GM21390 (cell line): ENCODE measurements around the gene CATSPER1.

ENCODE experiments used
- ATAC-seq: cut with Tn5 transposase; IDR thresholded peaks from one replicate; pipeline ENCODE4 v1.9.1; 2021; ENCODE audit not compliant: unreplicated experiment

The CATSPER1 gene

DNA sequence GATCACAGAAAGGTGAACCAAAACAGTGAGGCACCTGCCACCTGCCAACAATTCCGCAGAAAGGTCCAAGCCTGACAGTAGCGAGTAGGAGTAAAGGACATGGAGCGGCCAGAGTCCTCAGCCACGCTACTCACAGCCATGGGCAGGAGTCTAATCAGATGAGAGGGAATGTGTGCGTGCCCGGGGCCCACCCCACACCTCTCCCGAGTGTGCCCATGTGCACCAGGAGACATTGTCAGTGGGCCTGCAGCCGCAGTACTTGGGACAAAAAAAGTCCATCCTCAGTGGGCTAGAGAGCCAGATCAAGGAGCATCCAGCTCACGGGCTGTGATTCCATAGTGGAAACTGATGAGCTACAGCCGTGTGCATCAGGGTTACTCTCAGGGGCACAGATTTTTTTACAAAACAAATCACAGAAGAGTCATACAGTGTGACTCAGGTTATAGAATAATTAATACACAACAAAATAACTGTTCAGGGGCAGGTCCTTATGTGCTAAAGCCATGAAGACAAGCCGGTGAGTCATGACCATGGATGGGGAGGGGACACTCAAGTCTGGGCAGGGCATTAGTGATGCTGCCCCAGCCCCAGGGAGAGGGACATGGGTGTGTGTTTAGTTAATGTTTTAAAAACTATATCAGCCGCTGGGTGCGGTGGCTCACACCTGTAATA lies 52.7 kb downstream of the CATSPER1 start:
- no peak for ATAC-seq

- no peak for ATAC-seq
Measured at GRCh38 chr11:65972116-65972515, 54.2 kb downstream of the CATSPER1 start.

DNA sequence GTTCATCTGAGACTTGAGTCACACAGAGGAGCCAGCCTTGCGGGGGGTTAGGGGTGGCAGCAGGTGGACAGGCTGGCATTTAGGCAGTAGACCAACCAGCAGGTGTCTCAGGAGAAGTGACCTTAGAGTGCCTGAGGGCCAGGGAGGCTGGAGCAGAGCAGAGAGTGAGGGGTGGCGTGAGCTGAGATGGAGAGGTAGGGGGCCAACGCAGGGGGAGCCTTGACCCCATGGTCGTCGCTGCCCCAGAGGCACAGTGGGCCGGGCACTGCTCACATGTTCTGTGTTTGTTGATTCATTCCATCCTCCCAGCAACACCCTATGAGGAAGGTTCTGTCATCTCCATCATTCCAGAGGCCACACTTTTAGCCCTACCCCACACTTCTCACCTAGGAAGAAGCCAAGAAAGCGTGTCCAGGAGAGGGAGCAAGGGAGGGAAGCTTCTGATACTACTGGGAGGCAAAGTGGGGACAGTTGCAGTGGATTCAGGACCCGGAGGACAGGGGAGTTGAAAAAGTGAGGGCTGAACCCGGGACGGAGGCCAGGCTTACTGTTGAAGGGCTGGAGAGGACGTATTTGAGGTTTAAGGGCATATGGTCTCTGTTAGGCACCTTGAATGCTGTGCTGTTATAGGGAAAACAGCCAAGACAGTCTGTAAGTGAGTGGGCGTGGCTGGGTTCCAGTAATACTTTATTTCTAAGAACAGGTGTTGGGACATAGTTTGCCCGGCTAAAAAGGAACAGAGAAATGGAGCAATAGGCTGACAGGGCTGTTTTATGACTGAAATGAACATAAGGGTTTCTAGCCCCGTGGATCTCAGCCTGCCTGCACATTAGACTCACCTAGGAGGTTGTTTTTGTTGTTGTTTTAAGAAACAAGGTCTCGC lies 57.4 kb downstream of the CATSPER1 start:
- no peak for ATAC-seq

DNA sequence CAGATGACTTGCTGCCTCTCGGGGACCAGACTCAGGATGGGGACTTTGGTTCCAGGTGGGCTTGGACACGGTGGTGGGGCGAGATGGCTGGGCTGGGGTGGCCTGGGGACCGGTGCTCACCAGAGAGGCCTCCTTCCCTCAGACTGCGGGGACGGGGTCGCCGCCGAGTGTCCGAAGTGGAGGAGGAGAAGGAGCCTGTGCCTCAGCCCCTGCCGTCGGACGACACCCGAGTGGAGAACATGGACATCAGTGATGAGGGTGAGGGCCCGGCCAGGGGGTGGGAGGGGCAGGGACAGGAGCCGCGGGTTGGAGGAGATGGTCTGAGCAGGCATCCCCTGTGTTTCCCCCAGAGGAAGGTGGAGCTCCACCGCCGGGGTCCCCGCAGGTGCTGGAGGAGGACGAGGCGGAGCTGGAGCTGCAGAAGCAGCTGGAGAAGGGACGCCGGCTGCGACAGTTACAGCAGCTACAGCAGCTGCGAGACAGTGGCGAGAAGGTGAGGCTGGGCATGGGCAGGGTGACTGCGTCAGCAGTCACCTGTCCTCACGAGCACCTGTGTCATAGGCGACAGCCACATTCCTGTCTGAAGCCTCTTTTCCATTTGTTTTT lies 58.8 kb downstream of the CATSPER1 start:
- ATAC-seq, result no peak
